ENCODE measurements around the gene OR1L8.

Gene OR1L8

DNA sequence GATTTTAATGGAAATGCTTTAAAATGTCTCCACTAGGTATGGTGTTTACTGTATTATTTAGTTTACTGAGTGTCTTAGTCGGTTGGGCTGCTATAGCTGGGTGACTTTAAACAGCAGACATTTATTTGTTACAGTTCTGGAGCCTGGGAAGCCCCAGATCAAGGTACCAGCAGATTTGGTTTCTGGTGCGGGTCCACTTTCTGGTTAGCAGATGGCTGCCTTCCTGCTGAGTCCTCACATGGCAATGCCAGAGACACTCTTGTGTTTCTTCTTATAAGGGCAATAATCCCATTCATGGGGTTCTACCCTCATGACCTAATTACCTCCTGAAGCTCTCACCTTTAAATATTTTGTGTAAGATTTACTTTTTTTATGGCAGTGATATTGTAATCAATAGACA, 65.0 kb downstream of the OR1L8 start:
- no peak for DNase-seq (ENCODE audit: low read depth)
